Peyer's patch (tissue), 4 donors: ENCODE measurements around the gene CELSR1.

Experiments used
- POLR2A ChIP-seq, 2 donors: fragments of 450-650 bp; IDR thresholded peaks; one replicate each; pipeline ENCODE4 v1.5.1; 2017; ENCODE audit warnings: antibody characterized with exemption in 2 of 2, mild to moderate bottlenecking in 2 of 2, moderate library complexity in 2 of 2
- TF ChIP-seq, protein P1 (sequence below), 6 experiments: fragments of 450-650 bp in 4 of 6; fragments of 200-600 bp in 2 of 6; sonication (generic) in 1 of 6; IDR thresholded peaks; one replicate each; pipeline ENCODE4 v1.5.1; 2017 to 2019; ENCODE audit warnings: antibody characterized with exemption in 6 of 6, mild to moderate bottlenecking in 3 of 6, moderate library complexity in 1 of 6

DNA sequence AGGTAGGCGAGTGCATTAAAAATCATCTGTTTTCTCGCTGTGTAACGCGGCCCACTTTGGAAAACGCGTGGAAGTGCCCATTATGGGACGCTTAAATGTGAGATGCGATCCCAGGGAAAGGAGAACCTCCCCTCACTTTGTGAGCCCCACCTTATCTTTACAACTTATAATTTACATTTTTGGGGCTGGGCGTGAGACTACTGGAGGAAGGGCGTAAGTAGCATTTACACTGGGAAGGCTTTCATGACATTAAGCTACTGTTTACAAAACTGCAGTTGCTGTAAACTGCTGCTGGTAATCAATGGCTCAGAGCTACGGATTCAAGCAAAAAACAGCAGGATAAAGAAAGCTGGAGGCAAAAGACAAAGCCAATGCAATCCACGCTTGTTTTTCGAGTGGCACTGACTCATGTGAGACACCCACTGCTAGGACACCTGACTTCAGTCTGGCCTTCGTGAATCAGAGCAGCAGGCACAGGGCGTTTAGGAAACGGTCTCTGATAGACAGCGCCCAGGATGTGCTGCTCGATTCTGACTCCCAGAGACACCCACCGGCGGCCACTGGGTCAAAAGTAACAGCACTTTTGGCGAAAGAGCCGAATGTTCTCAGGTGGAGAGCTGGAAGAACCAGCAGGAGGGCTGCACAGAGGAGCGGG is 123.6 kb downstream of the CELSR1 start:
- TF ChIP-seq, protein P1, sequence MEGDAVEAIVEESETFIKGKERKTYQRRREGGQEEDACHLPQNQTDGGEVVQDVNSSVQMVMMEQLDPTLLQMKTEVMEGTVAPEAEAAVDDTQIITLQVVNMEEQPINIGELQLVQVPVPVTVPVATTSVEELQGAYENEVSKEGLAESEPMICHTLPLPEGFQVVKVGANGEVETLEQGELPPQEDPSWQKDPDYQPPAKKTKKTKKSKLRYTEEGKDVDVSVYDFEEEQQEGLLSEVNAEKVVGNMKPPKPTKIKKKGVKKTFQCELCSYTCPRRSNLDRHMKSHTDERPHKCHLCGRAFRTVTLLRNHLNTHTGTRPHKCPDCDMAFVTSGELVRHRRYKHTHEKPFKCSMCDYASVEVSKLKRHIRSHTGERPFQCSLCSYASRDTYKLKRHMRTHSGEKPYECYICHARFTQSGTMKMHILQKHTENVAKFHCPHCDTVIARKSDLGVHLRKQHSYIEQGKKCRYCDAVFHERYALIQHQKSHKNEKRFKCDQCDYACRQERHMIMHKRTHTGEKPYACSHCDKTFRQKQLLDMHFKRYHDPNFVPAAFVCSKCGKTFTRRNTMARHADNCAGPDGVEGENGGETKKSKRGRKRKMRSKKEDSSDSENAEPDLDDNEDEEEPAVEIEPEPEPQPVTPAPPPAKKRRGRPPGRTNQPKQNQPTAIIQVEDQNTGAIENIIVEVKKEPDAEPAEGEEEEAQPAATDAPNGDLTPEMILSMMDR (IDR thresholded peaks at IDR 0.05), result no peak
- TF ChIP-seq POLR2A (IDR thresholded peaks at IDR 0.05), result no peak
